CD4-positive, alpha-beta T cell (primary cell): ENCODE data around the gene HORMAD1. TPM values are rescaled to one million over a fixed set of nuclear protein-coding genes. Genes with fewer than 3 reads are reported as not detected.

Experiments
- ATAC-seq: fragments of 200-7000 bp; cut with Tn5 transposase; one replicate; pipeline ENCODE4 v1.10.0; 2022; ENCODE audit warnings: mild to moderate bottlenecking; ENCODE audit not compliant: poor library complexity
- CTCF ChIA-PET: fragments of 350-600 bp; sonication (Branson Sonifier 250); formaldehyde crosslinking; loops from one replicate; lab custom pipeline; 2021; ENCODE audit warnings: antibody characterized with exemption, inconsistent platforms; lab: Charles Lee
- POLR2A ChIA-PET: fragments of 350-600 bp; sonication (Branson Sonifier 250); formaldehyde crosslinking; loops from one replicate; lab custom pipeline; 2021; ENCODE audit warnings: antibody characterized with exemption, inconsistent platforms; lab: Charles Lee
- DNase-seq, 14 experiments: peaks; one replicate each; pipeline ENCODE4 v3.0.0-alpha.2; 2013 to 2020; ENCODE audit warnings: mixed read lengths in 2 of 14
- H3K27ac ChIP-seq, 2 donors: one replicate each; pipeline versions ENCODE4 v1.5.1 to v1.7.0; 2013; ENCODE audit warnings: low read length in 2 of 2, low read depth in 1 of 2, mild to moderate bottlenecking in 1 of 2
- H3K27me3 ChIP-seq, 2 experiments: 1 replicate in 1 of 2; 2 replicates in 1 of 2; pipeline versions ENCODE4 v1.6.1 to v1.7.0; 2013; ENCODE audit warnings: low read length in 2 of 2, control low read depth in 1 of 2, mild to moderate bottlenecking in 1 of 2, moderate library complexity in 1 of 2; ENCODE audit not compliant: insufficient read depth in 2 of 2, control insufficient read depth in 1 of 2
- H3K36me3 ChIP-seq: one replicate; pipeline ENCODE4 v1.6.1; 2013; ENCODE audit warnings: low read length, control low read depth; ENCODE audit not compliant: insufficient read depth
- H3K4me1 ChIP-seq: one replicate; pipeline ENCODE4 v1.6.1; 2013; ENCODE audit warnings: low read length, control low read depth; ENCODE audit not compliant: insufficient read depth
- H3K4me3 ChIP-seq: one replicate; pipeline ENCODE4 v1.5.1; 2013; ENCODE audit warnings: mild to moderate bottlenecking, low read length, moderate library complexity
- H3K9me3 ChIP-seq, 2 experiments: 1 replicate in 1 of 2; 2 replicates in 1 of 2; pipeline versions ENCODE4 v1.6.1 to v1.7.0; 2013; ENCODE audit warnings: low read length in 2 of 2, mild to moderate bottlenecking in 2 of 2, control low read depth in 1 of 2, moderate library complexity in 1 of 2; ENCODE audit not compliant: control insufficient read depth in 1 of 2, insufficient read depth in 1 of 2
- H3K27ac Mint-ChIP-seq: one replicate; pipeline ENCODE4 v1.8.0; 2020; ENCODE audit warnings: mixed read lengths
- H3K27me3 Mint-ChIP-seq: one replicate; pipeline ENCODE4 v1.8.0; 2021; ENCODE audit warnings: mixed read lengths
- H3K36me3 Mint-ChIP-seq: one replicate; pipeline ENCODE4 v1.8.0; 2021; ENCODE audit warnings: low read depth, mixed read lengths
- H3K4me1 Mint-ChIP-seq: one replicate; pipeline ENCODE4 v1.8.0; 2021; ENCODE audit warnings: low read depth, mixed read lengths
- H3K4me3 Mint-ChIP-seq: one replicate; pipeline ENCODE4 v1.8.0; 2020; ENCODE audit warnings: mild to moderate bottlenecking, mixed read lengths
- H3K9me3 Mint-ChIP-seq: one replicate; pipeline ENCODE4 v1.8.0; 2020; ENCODE audit warnings: mixed read lengths
- intact Hi-C, 2 experiments: fragments of 100-400 bp; cut with DNase I in 1 of 2; cut with micrococcal nuclease in 1 of 2; formaldehyde crosslinking; loops; one replicate each; pipeline versions ENCODE4 v1.15.1 to v1.9.0; 2023 to 2025; cut with DNase I, micrococcal nuclease
- total RNA-seq, 174 experiments: library from RNA in 2 of 174; stranded (reverse) in 2 of 174; gene quantifications; one replicate each; pipeline ENCODE4 v1.2.3 and lab custom pipeline; 2021 to 2026
- TF ChIP-seq, protein P1 (sequence below): fragments of 200-600 bp; IDR thresholded peaks from one replicate; pipeline ENCODE4 v1.8.0; 2022; ENCODE audit warnings: antibody characterized with exemption, mild to moderate bottlenecking

HORMAD1 gene
- total RNA-seq, 2 experiments from 2014 or later = not detected

DNA sequence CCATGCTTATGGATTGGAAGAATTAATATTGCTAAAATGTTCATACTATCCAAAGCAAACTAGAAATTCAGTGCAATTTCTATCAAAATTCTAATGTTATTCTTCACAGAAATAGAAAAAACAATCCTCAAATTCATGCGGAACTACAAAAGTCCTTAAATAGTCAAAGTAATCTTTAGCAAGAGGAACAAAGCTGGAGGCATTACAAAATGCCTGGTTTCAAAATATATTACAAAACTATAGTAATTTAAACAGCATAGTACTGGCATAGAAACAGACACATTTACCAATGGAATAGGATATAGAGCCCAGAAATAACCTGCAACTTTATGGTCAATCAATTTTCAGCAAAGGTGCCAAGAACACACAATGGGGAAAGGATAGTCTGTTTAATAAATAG is 41.1 kb upstream of the HORMAD1 start:
- Mint-ChIP-seq H3K36me3 (peaks cover 68% of the 10 kb centered on the region), H3K27me3 (no peaks in the 10 kb centered on the region), H3K27ac (no peak overlapping the region), H3K4me1 (peaks cover 54% of the 10 kb centered on the region), H3K4me3 (no peak overlapping the region), H3K9me3 (no peaks in the 10 kb centered on the region)
- ATAC-seq = no peak
- intact Hi-C loops = no loop called here
- Histone ChIP-seq H3K9me3 (no peaks in the 10 kb centered on the region), H3K4me1 (peaks cover 25% of the 10 kb centered on the region), H3K36me3 (peaks cover 25% of the 10 kb centered on the region), H3K4me3 (no peak overlapping the region), H3K27ac (no peak overlapping the region), H3K27me3 (no peaks in the 10 kb centered on the region)
- DNase-seq = no peak
- POLR2A ChIA-PET = no interaction called here
- TF ChIP-seq, protein P1, sequence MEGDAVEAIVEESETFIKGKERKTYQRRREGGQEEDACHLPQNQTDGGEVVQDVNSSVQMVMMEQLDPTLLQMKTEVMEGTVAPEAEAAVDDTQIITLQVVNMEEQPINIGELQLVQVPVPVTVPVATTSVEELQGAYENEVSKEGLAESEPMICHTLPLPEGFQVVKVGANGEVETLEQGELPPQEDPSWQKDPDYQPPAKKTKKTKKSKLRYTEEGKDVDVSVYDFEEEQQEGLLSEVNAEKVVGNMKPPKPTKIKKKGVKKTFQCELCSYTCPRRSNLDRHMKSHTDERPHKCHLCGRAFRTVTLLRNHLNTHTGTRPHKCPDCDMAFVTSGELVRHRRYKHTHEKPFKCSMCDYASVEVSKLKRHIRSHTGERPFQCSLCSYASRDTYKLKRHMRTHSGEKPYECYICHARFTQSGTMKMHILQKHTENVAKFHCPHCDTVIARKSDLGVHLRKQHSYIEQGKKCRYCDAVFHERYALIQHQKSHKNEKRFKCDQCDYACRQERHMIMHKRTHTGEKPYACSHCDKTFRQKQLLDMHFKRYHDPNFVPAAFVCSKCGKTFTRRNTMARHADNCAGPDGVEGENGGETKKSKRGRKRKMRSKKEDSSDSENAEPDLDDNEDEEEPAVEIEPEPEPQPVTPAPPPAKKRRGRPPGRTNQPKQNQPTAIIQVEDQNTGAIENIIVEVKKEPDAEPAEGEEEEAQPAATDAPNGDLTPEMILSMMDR = no peak
- CTCF ChIA-PET = no interaction called here

DNA sequence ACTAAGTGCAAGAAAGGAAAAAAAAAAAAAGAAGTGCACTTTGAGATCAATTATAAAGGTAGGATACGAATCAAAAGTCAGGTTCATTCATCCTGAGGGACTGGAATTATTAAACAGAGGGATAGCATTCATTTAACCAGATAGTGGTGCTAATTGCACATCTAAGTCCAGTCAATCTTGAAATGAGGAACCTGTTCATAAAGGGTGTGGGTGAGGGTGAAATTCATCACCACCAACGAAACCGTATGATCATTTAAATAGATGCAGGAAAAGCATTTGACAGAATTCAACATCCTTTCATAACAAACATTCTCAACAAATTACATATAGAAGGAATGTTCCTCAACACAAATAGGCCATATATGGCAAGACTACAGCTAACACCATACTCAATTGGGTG is 39.3 kb upstream of the HORMAD1 start:
- no peak for ATAC-seq
- intact Hi-C loops = no loop called here
- no peak overlapping the region for H3K4me3 ChIP-seq
- ChIA-PET POLR2A (no interaction called here), CTCF (no interaction called here)
- H3K27ac ChIP-seq = no peak overlapping the region
- H3K9me3 ChIP-seq = no peaks in the 10 kb centered on the region
- Mint-ChIP-seq H3K4me3 (no peak overlapping the region), H3K27me3 (no peaks in the 10 kb centered on the region), H3K36me3 (peaks cover 77% of the 10 kb centered on the region), H3K27ac (peak overlapping the region; percentile 0), H3K9me3 (no peaks in the 10 kb centered on the region), H3K4me1 (peaks cover 37% of the 10 kb centered on the region)
- DNase-seq = peak in 1 of 14 experiments; percentile 15
- TF ChIP-seq, protein P1 = no peak
- peaks cover 36% of the 10 kb centered on the region for H3K36me3 ChIP-seq
- peaks cover 20% of the 10 kb centered on the region for H3K4me1 ChIP-seq
- H3K27me3 ChIP-seq = no peaks in the 10 kb centered on the region

DNA sequence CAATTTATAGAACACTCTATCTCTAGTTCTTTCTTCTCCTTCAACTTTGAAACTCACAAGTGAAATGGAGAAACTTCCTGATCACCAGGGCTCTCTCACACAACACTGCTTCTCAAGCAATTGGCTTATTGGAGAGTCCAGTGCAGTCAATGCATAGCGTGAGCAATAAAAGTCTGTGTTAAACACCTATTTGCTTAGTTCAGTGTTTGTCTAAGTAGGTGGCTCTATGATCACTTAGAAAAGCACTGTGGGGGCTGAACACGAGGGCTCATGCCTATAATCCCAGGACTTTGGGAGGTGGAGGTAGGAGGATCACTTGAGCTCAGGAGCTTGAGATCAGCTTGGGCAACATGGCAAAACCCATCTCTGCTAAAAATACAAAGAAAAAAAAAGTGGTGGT is 32.7 kb upstream of the HORMAD1 start:
- H3K27ac ChIP-seq = no peak overlapping the region
- no peaks in the 10 kb centered on the region for H3K4me1 ChIP-seq
- Mint-ChIP-seq H3K9me3 (no peaks in the 10 kb centered on the region), H3K4me3 (no peak overlapping the region), H3K36me3 (peaks cover 83% of the 10 kb centered on the region), H3K4me1 (no peaks in the 10 kb centered on the region), H3K27me3 (no peaks in the 10 kb centered on the region), H3K27ac (no peak overlapping the region)
- H3K4me3 ChIP-seq = no peak overlapping the region
- DNase-seq = no peak
- TF ChIP-seq, protein P1 = no peak
- H3K36me3 ChIP-seq = peaks cover 84% of the 10 kb centered on the region
- CTCF ChIA-PET = interaction anchor here (1.4 kb wide), 1 partner anchor 169 kb away, joined by 3 read pairs; no protein-coding TSS in a partner anchor
- no peak for ATAC-seq
- POLR2A ChIA-PET = no interaction called here
- intact Hi-C loops = loop anchor here in 1 of 2 experiments (10.0 kb wide), 1 partner anchor 181 kb away; no protein-coding TSS in a partner anchor
- no peaks in the 10 kb centered on the region for H3K27me3 ChIP-seq
- no peaks in the 10 kb centered on the region for H3K9me3 ChIP-seq
